AG04449 (cell line): ENCODE results near the gene C16orf92.
A peak's percentile ranks its signal among the peaks of the same experiment; 100 is the strongest.

ENCODE experiments used
- CTCF ChIA-PET: fragments of 350-600 bp; formaldehyde crosslinking; extraction: SDS; loops from one replicate; lab custom pipeline; 2021; ENCODE audit warnings: antibody characterized with exemption; lab: Yijun Ruan, JAX
- POLR2A ChIA-PET: fragments of 400-600, 350-600 bp; formaldehyde crosslinking; extraction: SDS; loops from one replicate; lab custom pipeline; 2020; ENCODE audit warnings: antibody characterized with exemption, inconsistent platforms; lab: Yijun Ruan, JAX
- DNase-seq: peaks from one replicate; pipeline ENCODE4 v3.0.0-alpha.2; 2010; ENCODE audit warnings: low read depth, low spot score
- H3K4me3 ChIP-seq: 2 replicates; pipeline ENCODE4 v1.5.1; 2011; ENCODE audit warnings: low read depth, mild to moderate bottlenecking, control low read depth, low read length
- TF ChIP-seq, protein P1 (sequence below): IDR thresholded peaks from one replicate; pipeline ENCODE4 v1.5.1; 2011; ENCODE audit warnings: mild to moderate bottlenecking, moderate library complexity, low read length, control low read depth, inconsistent platforms; ENCODE audit not compliant: insufficient read depth; ENCODE audit errors: missing control alignments

The C16orf92 gene, protein sequence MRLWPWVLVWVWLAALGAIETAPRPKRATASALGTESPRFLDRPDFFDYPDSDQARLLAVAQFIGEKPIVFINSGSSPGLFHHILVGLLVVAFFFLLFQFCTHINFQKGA

DNA sequence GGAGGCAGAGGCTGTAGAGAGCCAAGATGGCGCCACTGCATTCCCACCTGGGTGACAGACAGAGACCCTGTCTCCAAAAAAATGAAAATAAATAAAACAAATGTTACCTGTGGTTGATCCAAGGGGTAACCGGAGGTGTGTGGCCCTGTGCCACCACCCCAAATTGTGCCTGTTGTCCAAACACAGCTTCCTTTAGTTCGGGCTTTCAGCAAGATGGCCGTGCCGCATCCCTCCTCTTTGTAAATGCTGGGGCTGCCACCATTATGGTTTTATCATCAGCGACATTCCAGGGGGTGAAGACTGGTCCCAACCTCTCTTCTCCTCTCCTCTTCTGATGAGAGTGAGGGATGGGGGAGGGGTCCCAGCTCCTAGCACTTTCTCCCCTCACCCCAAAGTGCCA, at the start of gene C16orf92:
Gene C16orf92 (plus strand): TSS at position 312 of the 400 bp plus-strand sequence. CDS start 143 bp downstream, outside the sequence.
- CTCF ChIA-PET, result interaction anchor here (0.6 to 3.4 kb wide), 10 partner anchors 9 to 1055 kb away, joined by 3 to 41 read pairs (median 4); partner anchors contain the start of gene TLCD3B
- POLR2A ChIA-PET, result no interaction called here
- TF ChIP-seq, protein P1, sequence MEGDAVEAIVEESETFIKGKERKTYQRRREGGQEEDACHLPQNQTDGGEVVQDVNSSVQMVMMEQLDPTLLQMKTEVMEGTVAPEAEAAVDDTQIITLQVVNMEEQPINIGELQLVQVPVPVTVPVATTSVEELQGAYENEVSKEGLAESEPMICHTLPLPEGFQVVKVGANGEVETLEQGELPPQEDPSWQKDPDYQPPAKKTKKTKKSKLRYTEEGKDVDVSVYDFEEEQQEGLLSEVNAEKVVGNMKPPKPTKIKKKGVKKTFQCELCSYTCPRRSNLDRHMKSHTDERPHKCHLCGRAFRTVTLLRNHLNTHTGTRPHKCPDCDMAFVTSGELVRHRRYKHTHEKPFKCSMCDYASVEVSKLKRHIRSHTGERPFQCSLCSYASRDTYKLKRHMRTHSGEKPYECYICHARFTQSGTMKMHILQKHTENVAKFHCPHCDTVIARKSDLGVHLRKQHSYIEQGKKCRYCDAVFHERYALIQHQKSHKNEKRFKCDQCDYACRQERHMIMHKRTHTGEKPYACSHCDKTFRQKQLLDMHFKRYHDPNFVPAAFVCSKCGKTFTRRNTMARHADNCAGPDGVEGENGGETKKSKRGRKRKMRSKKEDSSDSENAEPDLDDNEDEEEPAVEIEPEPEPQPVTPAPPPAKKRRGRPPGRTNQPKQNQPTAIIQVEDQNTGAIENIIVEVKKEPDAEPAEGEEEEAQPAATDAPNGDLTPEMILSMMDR, result no peak

DNA sequence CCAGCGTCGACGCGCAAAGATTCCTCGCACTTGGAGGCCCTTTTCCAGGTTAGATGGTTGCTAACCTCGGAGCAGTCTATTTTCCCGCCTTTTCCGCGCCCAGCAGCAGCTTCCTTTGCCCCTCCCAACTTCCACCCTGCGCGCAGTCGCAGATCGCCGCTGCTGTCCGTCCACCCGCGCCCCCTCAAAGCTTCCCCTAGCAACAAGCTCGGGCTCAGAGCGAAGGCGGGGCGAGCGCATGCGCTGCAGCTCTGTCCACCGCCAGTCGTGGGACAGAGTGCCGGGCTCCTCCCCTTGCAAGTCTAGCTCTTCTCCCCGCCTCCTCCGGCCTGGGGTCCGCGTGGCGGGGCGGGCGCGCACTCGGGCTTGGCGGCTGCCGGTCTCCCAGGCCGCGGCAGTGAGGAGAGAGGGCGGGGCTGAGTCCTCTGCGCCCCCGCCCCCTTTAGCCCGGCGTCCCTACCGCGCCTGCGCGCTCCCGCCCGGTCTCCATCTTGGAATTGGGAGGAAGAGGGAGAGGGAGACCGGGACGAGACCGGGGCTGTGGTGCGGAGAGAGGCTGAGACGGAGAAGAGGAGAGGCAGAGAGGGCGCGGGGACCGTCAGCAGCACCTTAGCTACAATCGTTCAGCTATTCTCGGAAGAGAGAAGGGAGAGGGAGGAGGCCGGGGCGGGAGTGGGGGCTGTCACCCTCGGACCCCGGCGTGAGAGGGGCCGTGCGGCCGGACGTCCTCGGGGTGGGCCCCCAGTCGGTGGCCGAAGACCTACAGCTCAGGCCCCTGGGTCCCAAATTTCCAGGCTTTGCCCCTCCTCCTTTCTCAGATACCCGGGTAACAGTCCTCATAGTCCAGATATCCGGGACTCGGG, 49.4 kb upstream of the C16orf92 start, which contains the start of gene TAOK2:
Gene TAOK2 (plus strand): TSS at position 485 of the 863 bp plus-strand sequence. CDS start 3,905 bp downstream, outside the sequence.
- TF ChIP-seq, protein P1, result no peak
- POLR2A ChIA-PET, result interaction anchor here (0.5 to 3.2 kb wide), 10 partner anchors 9 to 147 kb away, joined by 3 to 18 read pairs (median 6); partner anchors contain the start of genes ASPHD1, HIRIP3, KCTD13 and TMEM219
- peak within 1 kb of the TSS; percentile 95 for H3K4me3 ChIP-seq
- CTCF ChIA-PET, result interaction anchor here (0.9 to 4.2 kb wide), 10 partner anchors 10 to 166 kb away, joined by 3 to 27 read pairs (median 4); partner anchors contain the start of genes HIRIP3, INO80E, KCTD13 and MVP
- DNase-seq, result peak; percentile 92

More for the DNA sequence above, at the start of gene C16orf92:
- H3K4me3 ChIP-seq, result no peak within 1 kb of the TSS
- DNase-seq, result no peak

DNA sequence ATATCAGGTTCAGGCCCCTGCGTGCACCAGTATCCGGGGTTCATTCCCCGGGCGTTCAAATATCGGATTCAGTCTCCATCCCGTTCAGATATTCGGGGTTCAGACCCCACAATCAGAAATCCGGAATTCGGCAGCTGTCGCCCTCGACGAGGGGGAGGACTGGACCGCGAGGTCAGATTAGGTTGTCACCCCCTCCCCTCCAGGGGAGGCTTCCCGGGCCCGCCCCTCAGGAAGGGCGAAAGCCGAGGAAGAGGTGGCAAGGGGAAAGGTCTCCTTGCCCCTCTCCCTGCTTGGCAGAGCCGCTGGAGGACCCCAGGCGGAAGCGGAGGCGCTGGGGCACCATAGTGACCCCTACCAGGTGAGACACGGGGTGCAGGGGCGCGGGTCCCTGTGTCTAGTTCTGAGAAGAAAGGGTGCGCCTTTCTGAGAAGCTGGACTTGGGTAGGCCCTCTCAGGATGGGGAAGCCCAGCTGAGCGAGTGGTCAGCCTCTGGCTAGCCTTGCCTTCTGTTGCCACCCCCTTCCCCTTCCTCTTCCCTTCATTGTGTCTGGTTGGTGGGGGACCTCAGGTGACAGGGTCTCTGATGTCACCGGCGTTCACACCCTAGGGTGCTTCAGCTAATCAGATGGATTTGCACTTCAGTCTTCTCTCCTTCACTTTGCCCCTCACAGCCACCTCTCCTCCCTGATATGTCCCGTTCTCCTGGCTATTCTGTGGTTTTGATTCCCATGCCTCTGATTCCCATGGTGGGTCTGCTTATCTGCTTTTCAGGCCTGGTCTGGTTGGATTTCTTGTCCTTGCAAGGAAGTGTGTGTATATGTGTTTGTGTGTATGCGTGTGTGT, 48.5 kb upstream of the C16orf92 start:
- CTCF ChIA-PET, result interaction anchor here (0.8 to 4.2 kb wide), 6 partner anchors 13 to 154 kb away, joined by 3 to 27 read pairs (median 4); partner anchors contain the start of genes MVP and TMEM219
- TF ChIP-seq, protein P1, result no peak
- DNase-seq, result no peak
- POLR2A ChIA-PET, result interaction anchor here (1.5 to 3.2 kb wide), 4 partner anchors 11 to 48 kb away, joined by 4 to 18 read pairs (median 10); partner anchors contain the start of genes HIRIP3 and KCTD13
- peak overlapping the region; percentile 95 for H3K4me3 ChIP-seq

DNA sequence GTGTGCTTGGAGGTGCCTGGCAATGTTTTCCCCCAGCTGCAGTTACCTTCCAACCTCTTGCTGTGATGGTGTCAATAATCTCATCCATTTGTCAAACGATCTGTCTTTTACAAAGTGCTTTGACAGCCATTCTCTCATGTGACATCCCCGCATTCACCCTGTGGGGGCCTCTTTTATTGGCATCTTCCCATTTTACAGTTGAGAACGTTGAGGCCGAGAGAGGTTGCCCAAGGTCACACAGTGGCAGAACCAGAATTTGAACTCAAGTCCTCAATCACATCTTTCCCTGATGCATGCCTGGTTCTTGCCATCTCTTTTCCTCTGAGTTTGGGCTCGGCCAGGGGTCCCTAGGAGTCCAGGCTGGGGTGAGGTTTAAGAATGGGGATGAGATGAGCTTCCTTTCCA, 47.9 kb upstream of the C16orf92 start:
- DNase-seq, result no peak
- CTCF ChIA-PET, result interaction anchor here (0.8 to 1.6 kb wide), 5 partner anchors 11 to 167 kb away, joined by 3 to 12 read pairs (median 6); no protein-coding TSS in a partner anchor
- POLR2A ChIA-PET, result interaction anchor here (1.1 to 3.2 kb wide), 3 partner anchors 10 to 49 kb away, joined by 5 to 18 read pairs (median 10); partner anchors contain the start of genes HIRIP3 and KCTD13

More for the DNA sequence above, 47.9 kb upstream of the C16orf92 start:
- peak overlapping the region; percentile 95 for H3K4me3 ChIP-seq
- TF ChIP-seq, protein P1, result no peak
